NCI-H2196 treated with DMSO at 0.1 percent for 48 hours (cell line): Measurements from ENCODE around the gene CYP39A1.

Experiments used
- DNase-seq: peaks from one replicate; lab custom pipeline; 2025; ENCODE audit not compliant: unreplicated experiment; lab: John Stamatoyannopoulos, UW

Gene CYP39A1

GRCh38 chr6:46592046-46592445 is 60.6 kb downstream of the CYP39A1 start:
- DNase-seq, result no peak

GRCh38 chr6:46590765-46591164 is 61.9 kb downstream of the CYP39A1 start:
- no peak for DNase-seq

GRCh38 chr6:46586906-46587305 is 65.7 kb downstream of the CYP39A1 start:
- no peak for DNase-seq

GRCh38 chr6:46584586-46584985 is 68.0 kb downstream of the CYP39A1 start:
- no peak for DNase-seq

- DNase-seq, result no peak
Observed at GRCh38 chr6:46583721-46584120, 68.9 kb downstream of the CYP39A1 start.

GRCh38 chr6:46583081-46583480 is 69.5 kb downstream of the CYP39A1 start:
- no peak for DNase-seq

GRCh38 chr6:46581459-46582177 is 71.0 kb downstream of the CYP39A1 start:
- DNase-seq, result no peak

GRCh38 chr6:46575530-46575929 is 77.1 kb downstream of the CYP39A1 start:
- DNase-seq, result no peak

- DNase-seq, result no peak
Observed at GRCh38 chr6:46573140-46573539, 79.5 kb downstream of the CYP39A1 start.

GRCh38 chr6:46565531-46565930 is 87.1 kb downstream of the CYP39A1 start:
- DNase-seq, result no peak

GRCh38 chr6:46563924-46564323 is 88.7 kb downstream of the CYP39A1 start:
- DNase-seq, result no peak

- DNase-seq, result no peak
Observed at GRCh38 chr6:46556053-46556452, 96.6 kb downstream of the CYP39A1 start.

- DNase-seq, result no peak
Observed at GRCh38 chr6:46555129-46555528, 97.5 kb downstream of the CYP39A1 start.

GRCh38 chr6:46549155-46549554 is 103.5 kb downstream of the CYP39A1 start:
- DNase-seq, result no peak

GRCh38 chr6:46541556-46541955 is 111.1 kb downstream of the CYP39A1 start:
- no peak for DNase-seq

GRCh38 chr6:46539866-46540265 is 112.8 kb downstream of the CYP39A1 start:
- DNase-seq, result no peak

- DNase-seq, result no peak
Observed at GRCh38 chr6:46538800-46539480, 113.7 kb downstream of the CYP39A1 start.

GRCh38 chr6:46530896-46531295 is 121.7 kb downstream of the CYP39A1 start:
- no peak for DNase-seq

GRCh38 chr6:46528961-46529750 is 123.5 kb downstream of the CYP39A1 start:
- no peak for DNase-seq

GRCh38 chr6:46526607-46527006 is 126.0 kb downstream of the CYP39A1 start:
- no peak for DNase-seq

GRCh38 chr6:46525583-46525982 is 127.0 kb downstream of the CYP39A1 start:
- no peak for DNase-seq

- DNase-seq, result no peak
Observed at GRCh38 chr6:46521464-46521971, 131.1 kb downstream of the CYP39A1 start.
